ENCODE data around the gene VGF.
"Not testable (repeated sequence)": the region's sequence is repeated elsewhere in the genome, so short reads cannot be mapped to it uniquely, and the experiment has no call there.

The VGF gene

GRCh38 chr7:101140746-101141382 lies 24.5 kb downstream of the VGF start:
- H3K4me3 Mint-ChIP-seq, result no peak overlapping the region
- no peaks in the 10 kb centered on the region for H3K36me3 Mint-ChIP-seq (ENCODE audit: low read depth)
- peaks cover 16% of the 10 kb centered on the region for H3K27me3 Mint-ChIP-seq
- no peaks in the 10 kb centered on the region for H3K9me3 Mint-ChIP-seq
- H3K4me1 Mint-ChIP-seq (ENCODE audit: low read depth), result peaks cover 51% of the 10 kb centered on the region
- H3K27ac Mint-ChIP-seq, result no peak overlapping the region

- Mint-ChIP-seq H3K27me3 (peaks cover 17% of the 10 kb centered on the region), H3K36me3 (ENCODE audit: low read depth) (no peaks in the 10 kb centered on the region), H3K4me1 (ENCODE audit: low read depth) (peaks cover 52% of the 10 kb centered on the region), H3K27ac (no peak overlapping the region), H3K4me3 (no peak overlapping the region), H3K9me3 (no peaks in the 10 kb centered on the region)
These were observed 25.1 kb downstream of the VGF start for GRCh38 chr7:101140339-101140699.

- Mint-ChIP-seq H3K4me1 (ENCODE audit: low read depth) (peaks cover 70% of the 10 kb centered on the region), H3K9me3 (no peaks in the 10 kb centered on the region), H3K36me3 (ENCODE audit: low read depth) (no peaks in the 10 kb centered on the region), H3K27ac (peak overlapping the region; percentile 81), H3K4me3 (peak overlapping the region; percentile 53), H3K27me3 (peaks cover 11% of the 10 kb centered on the region)
These were observed 27.0 kb downstream of the VGF start for GRCh38 chr7:101138213-101138870.

GRCh38 chr7:101137651-101138212 lies 27.6 kb downstream of the VGF start:
- H3K4me3 Mint-ChIP-seq, result peak overlapping the region; percentile 25
- peak overlapping the region; percentile 81 for H3K27ac Mint-ChIP-seq

DNA sequence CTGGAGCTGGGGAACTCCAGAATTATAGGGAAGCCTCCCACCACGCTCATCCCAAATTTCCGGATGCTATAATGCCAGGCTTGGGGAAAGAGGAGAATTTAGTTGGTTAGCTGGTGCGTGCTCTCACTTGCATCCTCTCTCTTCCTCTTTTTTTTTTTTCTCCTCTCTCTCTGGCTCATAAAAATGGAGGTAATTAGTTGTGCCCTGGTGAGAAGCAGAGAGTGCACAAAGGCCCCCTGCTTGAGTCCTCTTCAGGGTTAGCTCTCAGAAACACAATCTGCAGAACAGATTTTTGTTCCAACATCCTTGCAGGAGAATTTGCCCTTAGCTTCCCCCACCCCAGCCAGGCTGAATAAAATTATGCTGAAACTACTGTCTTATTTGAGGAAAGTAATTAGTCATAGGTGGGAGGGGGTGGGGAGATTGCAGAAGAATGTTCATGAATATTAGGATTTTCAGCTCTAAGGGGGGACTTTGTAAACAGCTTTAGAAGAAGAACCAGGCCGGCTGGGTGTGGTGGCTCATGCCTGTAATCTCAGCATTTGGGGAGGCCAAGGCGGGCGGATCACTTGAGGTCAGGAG lies 30.9 kb downstream of the VGF start:
- Mint-ChIP-seq H3K27me3 (peaks cover 21% of the 10 kb centered on the region), H3K4me1 (ENCODE audit: low read depth) (peaks cover 50% of the 10 kb centered on the region)

More at GRCh38 chr7:101137651-101138212, 27.6 kb downstream of the VGF start:
- no peaks in the 10 kb centered on the region for H3K9me3 Mint-ChIP-seq
- H3K4me1 Mint-ChIP-seq (ENCODE audit: low read depth), result peaks cover 72% of the 10 kb centered on the region
- H3K36me3 Mint-ChIP-seq (ENCODE audit: low read depth), result no peaks in the 10 kb centered on the region
- peaks cover 14% of the 10 kb centered on the region for H3K27me3 Mint-ChIP-seq

DNA sequence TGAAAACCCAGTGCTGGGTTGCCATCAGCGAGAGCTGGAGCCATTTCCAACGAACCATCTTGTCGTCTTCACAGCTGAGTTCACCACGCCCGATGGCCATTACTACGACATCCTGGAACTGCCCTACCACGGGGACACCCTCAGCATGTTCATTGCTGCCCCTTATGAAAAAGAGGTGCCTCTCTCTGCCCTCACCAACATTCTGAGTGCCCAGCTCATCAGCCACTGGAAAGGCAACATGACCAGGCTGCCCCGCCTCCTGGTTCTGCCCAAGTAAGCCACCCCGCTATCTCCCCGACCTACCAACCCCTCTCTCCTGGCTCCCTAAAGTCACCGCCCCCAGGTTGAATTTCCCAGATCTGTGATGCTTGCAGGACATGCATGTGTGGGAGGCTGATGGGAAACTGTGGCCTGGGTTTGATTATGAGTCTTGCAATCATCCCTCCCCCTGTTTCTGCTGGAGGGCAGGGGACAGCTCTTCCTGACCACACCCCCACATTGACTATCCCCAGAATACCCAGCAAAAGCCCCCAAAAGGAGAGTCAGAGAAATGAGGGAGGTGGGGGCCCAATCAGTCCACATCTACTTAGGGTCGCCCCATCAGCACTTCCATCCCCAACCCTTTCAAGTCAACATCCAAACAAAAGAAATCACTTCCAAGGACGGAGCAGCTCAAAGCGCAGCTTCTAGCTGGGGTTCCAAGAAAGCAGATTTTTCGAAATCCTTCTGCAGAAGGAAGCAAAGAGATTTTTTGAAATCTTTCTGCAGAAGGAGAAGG lies 31.6 kb downstream of the VGF start:
- H3K4me3 Mint-ChIP-seq, result no peak overlapping the region
- no peaks in the 10 kb centered on the region for H3K9me3 Mint-ChIP-seq
- no peaks in the 10 kb centered on the region for H3K36me3 Mint-ChIP-seq (ENCODE audit: low read depth)
- no peak overlapping the region for H3K27ac Mint-ChIP-seq
- H3K27me3 Mint-ChIP-seq, result peaks cover 21% of the 10 kb centered on the region
- peaks cover 43% of the 10 kb centered on the region for H3K4me1 Mint-ChIP-seq (ENCODE audit: low read depth)

More for the DNA sequence above, 30.9 kb downstream of the VGF start:
- no peak overlapping the region for H3K27ac Mint-ChIP-seq
- H3K36me3 Mint-ChIP-seq (ENCODE audit: low read depth), result no peaks in the 10 kb centered on the region
- no peaks in the 10 kb centered on the region for H3K9me3 Mint-ChIP-seq
- H3K4me3 Mint-ChIP-seq, result no peak overlapping the region

DNA sequence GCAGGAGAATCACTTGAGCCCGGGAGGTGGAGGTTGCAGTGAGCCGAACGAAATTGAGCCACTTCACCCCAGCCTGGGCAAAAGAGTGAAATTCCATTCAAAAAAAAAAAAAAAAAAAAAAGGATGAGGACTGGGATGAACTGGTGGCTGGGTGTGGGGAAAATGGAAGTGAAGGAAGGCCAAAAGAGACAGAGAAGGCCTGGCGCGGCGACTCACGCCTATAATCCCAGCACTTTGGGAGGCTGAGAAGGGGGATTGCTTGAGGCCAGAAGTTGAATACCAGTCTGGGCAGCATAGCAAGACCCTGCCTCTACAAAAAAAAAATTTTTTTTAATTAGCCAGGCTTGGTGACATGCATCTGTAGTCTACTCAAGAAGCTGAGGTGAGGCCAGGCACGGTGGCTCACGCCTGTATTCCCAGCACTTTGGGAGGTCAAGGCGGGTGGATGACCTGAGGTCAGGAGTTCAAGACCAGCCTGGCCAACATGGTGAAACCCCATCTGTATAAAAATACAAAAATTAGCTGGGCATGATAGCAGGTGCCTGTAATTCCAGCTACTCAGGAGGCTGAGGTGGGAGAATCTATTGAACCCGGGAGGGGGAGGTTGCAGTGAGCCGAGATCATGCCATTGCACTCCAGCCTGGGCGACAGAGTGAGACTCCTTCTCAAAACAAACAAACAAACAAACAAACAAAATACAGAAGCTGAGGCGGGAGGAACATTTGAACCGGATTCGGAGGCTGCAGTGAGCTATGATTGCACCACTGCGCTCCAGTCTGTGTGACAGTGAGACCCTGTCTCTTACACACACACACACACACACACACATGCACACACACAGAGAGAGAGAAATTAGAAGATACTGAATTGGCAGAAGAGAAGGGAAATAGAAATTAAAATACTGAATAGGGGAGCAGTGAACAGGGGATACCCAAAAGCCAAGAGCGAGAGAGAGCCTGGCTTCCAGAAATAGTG lies 32.5 kb downstream of the VGF start:
- not testable (repeated sequence) for H3K27ac Mint-ChIP-seq; H3K9me3 Mint-ChIP-seq; H3K4me3 Mint-ChIP-seq; H3K36me3 Mint-ChIP-seq (ENCODE audit: low read depth)
- H3K4me1 Mint-ChIP-seq (ENCODE audit: low read depth), result peaks cover 34% of the 10 kb centered on the region
- peaks cover 26% of the 10 kb centered on the region for H3K27me3 Mint-ChIP-seq

DNA sequence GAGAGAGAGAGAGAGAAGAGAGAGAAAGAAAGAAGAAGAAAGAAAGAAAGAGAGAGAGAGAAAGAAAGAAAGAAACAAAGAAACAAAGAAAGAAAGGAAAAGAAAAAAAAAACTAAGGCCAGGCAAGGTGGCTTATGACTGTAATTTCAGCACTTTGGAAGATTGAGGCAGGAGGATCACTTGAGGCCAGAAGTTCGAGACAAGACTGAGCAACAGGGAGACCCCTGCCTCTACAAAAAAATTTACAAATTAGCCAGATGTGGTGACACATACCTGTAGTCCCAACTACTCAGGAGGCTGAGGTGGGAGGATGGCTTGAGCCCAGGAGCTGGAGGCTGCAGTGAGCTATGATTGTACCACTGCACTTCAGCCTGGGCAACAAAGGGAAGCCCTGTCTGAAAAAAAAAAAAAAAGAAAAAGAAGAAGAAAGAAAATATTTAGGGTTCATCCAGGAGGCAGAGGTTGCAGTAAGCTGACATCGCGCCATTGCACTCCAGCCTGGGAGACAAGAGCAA lies 35.7 kb downstream of the VGF start:
- Mint-ChIP-seq H3K4me3 (no peak overlapping the region), H3K9me3 (no peaks in the 10 kb centered on the region), H3K27me3 (peaks cover 36% of the 10 kb centered on the region), H3K27ac (no peak overlapping the region), H3K36me3 (ENCODE audit: low read depth) (no peaks in the 10 kb centered on the region), H3K4me1 (ENCODE audit: low read depth) (peaks cover 42% of the 10 kb centered on the region)

- Mint-ChIP-seq H3K27me3 (peaks cover 35% of the 10 kb centered on the region), H3K4me1 (ENCODE audit: low read depth) (peaks cover 31% of the 10 kb centered on the region), H3K36me3 (ENCODE audit: low read depth) (no peaks in the 10 kb centered on the region), H3K27ac (no peak overlapping the region), H3K9me3 (no peaks in the 10 kb centered on the region), H3K4me3 (no peak overlapping the region)
These were observed 37.1 kb downstream of the VGF start for GRCh38 chr7:101128040-101128834.

DNA sequence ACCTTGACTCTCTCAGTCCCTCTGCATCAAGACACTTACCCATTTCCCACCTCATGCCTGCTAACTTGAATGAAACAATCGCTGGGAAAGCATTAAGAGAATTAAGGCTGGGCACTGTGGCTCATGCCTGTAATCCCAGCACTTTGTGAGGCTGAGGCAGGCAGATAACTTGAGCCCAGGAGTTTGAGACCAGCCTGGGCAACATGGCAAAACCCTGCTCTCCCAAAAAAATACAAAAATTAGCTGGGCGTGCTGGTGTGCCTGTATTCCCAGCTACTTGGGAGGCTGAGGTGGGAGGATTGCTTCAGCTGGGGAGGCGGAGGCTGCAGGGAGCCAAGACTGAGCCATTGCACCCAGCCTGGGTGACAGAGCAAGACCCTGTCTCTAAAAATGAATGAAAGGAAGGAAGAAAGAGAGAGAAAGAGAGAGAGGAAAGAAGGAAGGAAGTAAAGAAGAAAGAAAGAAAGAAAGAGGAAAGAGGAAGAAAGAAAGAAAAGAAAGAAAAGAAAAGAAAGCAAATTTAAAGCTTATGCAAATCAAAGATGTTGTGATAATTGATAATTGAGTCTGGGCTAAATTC lies 37.8 kb downstream of the VGF start:
- Mint-ChIP-seq H3K4me1 (ENCODE audit: low read depth) (peaks cover 31% of the 10 kb centered on the region), H3K27me3 (peaks cover 37% of the 10 kb centered on the region), H3K4me3 (no peak overlapping the region), H3K9me3 (no peaks in the 10 kb centered on the region), H3K36me3 (ENCODE audit: low read depth) (no peaks in the 10 kb centered on the region), H3K27ac (no peak overlapping the region)

GRCh38 chr7:101126651-101127459 lies 38.5 kb downstream of the VGF start, which contains the start of gene SERPINE1:
Gene SERPINE1 (plus strand): TSS chr7:101127104. CDS start chr7:101128394, 1,290 bp downstream.
- peak within 1 kb of the TSS; percentile 56 for H3K27ac Mint-ChIP-seq
- H3K36me3 Mint-ChIP-seq (ENCODE audit: low read depth), result no peaks in the 10 kb centered on the region
- H3K27me3 Mint-ChIP-seq, result peaks cover 44% of the 10 kb centered on the region
- H3K4me3 Mint-ChIP-seq, result peak within 1 kb of the TSS; percentile 33
- H3K4me1 Mint-ChIP-seq (ENCODE audit: low read depth), result peaks cover 38% of the 10 kb centered on the region
- H3K9me3 Mint-ChIP-seq, result no peaks in the 10 kb centered on the region

DNA sequence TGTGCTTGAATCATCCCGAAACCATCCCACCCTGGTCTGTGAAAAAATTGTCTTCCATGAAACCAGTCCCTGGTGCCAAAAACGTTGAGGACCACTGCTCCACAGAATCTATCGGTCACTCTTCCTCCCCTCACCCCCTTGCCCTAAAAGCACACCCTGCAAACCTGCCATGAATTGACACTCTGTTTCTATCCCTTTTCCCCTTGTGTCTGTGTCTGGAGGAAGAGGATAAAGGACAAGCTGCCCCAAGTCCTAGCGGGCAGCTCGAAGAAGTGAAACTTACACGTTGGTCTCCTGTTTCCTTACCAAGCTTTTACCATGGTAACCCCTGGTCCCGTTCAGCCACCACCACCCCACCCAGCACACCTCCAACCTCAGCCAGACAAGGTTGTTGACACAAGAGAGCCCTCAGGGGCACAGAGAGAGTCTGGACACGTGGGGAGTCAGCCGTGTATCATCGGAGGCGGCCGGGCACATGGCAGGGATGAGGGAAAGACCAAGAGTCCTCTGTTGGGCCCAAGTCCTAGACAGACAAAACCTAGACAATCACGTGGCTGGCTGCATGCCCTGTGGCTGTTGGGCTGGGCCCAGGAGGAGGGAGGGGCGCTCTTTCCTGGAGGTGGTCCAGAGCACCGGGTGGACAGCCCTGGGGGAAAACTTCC lies 39.2 kb downstream of the VGF start:
- peaks cover 39% of the 10 kb centered on the region for H3K4me1 Mint-ChIP-seq (ENCODE audit: low read depth)
- peaks cover 45% of the 10 kb centered on the region for H3K27me3 Mint-ChIP-seq
- H3K9me3 Mint-ChIP-seq, result no peaks in the 10 kb centered on the region
- H3K27ac Mint-ChIP-seq, result no peak overlapping the region
- H3K4me3 Mint-ChIP-seq, result no peak overlapping the region
- no peaks in the 10 kb centered on the region for H3K36me3 Mint-ChIP-seq (ENCODE audit: low read depth)

All from stimulated activated naive CD8-positive, alpha-beta T cell treated with anti-CD3 and anti-CD28 coated beads, Interleukin-15, Interleukin-2, amounts not matched to agents 100 ng/mL and 50 ng/mL, for 24 hours (primary cell).